K562 (cell line): ENCODE data around the gene SLC38A11. TPM values are rescaled to one million over a fixed set of nuclear protein-coding genes. Genes with fewer than 3 reads are reported as not detected.

ENCODE experiments used
- ATAC-seq: fragments of 200-7000 bp; cut with Tn5 transposase; 3 replicates; pipeline ENCODE4 v1.9.1; 2020; ENCODE audit warnings: moderate library complexity
- BruUV-seq: library from RNA; stranded (reverse); fragments of 400-500 nt; replicated peaks from 2 replicates; lab custom pipeline; 2021; lab: Mats Ljungman, UMichigan
- CTCF ChIA-PET: fragments of 300-600 bp; formaldehyde crosslinking; extraction: SDS; loops from one replicate; lab custom pipeline; 2021; ENCODE audit warnings: low intra/inter-chr PET ratio; lab: Yijun Ruan, JAX
- POLR2A ChIA-PET: fragments of 300-600, 350-650 bp; sonication (Branson Sonifier 250); formaldehyde crosslinking; extraction: SDS; loops from one replicate; lab custom pipeline; 2021; ENCODE audit warnings: antibody characterized with exemption, inconsistent platforms; lab: Yijun Ruan, JAX
- DNase-seq, 4 experiments: peaks; one replicate each; pipeline versions ENCODE4 v3.0.0 to v3.0.0-alpha.2; 2011 to 2018; ENCODE audit warnings: low spot score in 3 of 4, mixed read lengths in 3 of 4; ENCODE audit errors: extremely low read depth in 1 of 4
- FAIRE-seq: peaks from 2 replicates; lab custom pipeline; 2011; peaks lifted over from hg19 to GRCh38; lab: Jason Lieb, UNC
- H2AFZ ChIP-seq: 2 replicates; pipeline ENCODE4 v1.6.0; 2011; ENCODE audit warnings: low read depth, low read length, control low read depth, inconsistent platforms
- H3K27ac ChIP-seq: fragments of 200-600 bp; 3 replicates; pipeline ENCODE4 v1.8.0; 2011; ENCODE audit warnings: low read depth, mild to moderate bottlenecking, control low read depth, inconsistent platforms, low read length, moderate library complexity, mixed read lengths; ENCODE audit errors: extremely low read depth
- H3K27me3 ChIP-seq, 2 experiments: fragments of 300-600 bp in 1 of 2; 2 replicates in 1 of 2; 3 replicates in 1 of 2; pipeline versions ENCODE4 v1.6.0 to v1.8.0; 2011; ENCODE audit warnings: inconsistent platforms in 2 of 2, low read length in 2 of 2, mild to moderate bottlenecking in 1 of 2, mixed read lengths in 1 of 2, moderate library complexity in 1 of 2; ENCODE audit not compliant: control insufficient read depth in 2 of 2, insufficient read depth in 2 of 2
- H3K36me3 ChIP-seq: fragments of 300-600 bp; 3 replicates; pipeline ENCODE4 v1.8.0; 2011; ENCODE audit warnings: mild to moderate bottlenecking, low read length, inconsistent platforms; ENCODE audit not compliant: control insufficient read depth, insufficient read depth
- H3K4me1 ChIP-seq, 2 experiments: fragments of 200-600 bp in 1 of 2; replicated peaks in 1 of 2; 2 replicates in 1 of 2; 3 replicates in 1 of 2; pipeline versions ENCODE4 v1.5.1 to v1.8.0; 2011; ENCODE audit warnings: inconsistent platforms in 2 of 2, low read length in 2 of 2, mild to moderate bottlenecking in 1 of 2, mixed read lengths in 1 of 2, moderate library complexity in 1 of 2; ENCODE audit not compliant: control insufficient read depth in 2 of 2, insufficient read depth in 2 of 2
- H3K4me2 ChIP-seq: 2 replicates; pipeline ENCODE4 v1.6.1; 2011; ENCODE audit warnings: low read length, control low read depth, inconsistent platforms, mixed read lengths; ENCODE audit not compliant: insufficient read depth
- H3K4me3 ChIP-seq: fragments of 200-600 bp; sonication (generic), shearing (Covaris generic); 2 replicates; pipeline ENCODE4 v1.5.1; 2016; ENCODE audit warnings: control low read depth, inconsistent platforms
- H3K79me2 ChIP-seq: fragments of 200-600 bp; 3 replicates; pipeline ENCODE4 v1.8.0; 2011; ENCODE audit warnings: low read length, inconsistent platforms; ENCODE audit not compliant: control insufficient read depth, insufficient read depth
- H3K9ac ChIP-seq, 2 experiments: 2 replicates each; pipeline versions ENCODE4 v1.6.0 to v1.6.1; 2011; ENCODE audit warnings: low read depth in 2 of 2, low read length in 2 of 2, control low read depth in 1 of 2, inconsistent platforms in 1 of 2, mild to moderate bottlenecking in 1 of 2, mixed read lengths in 1 of 2; ENCODE audit not compliant: insufficient read depth in 1 of 2
- H3K9me1 ChIP-seq: one replicate; pipeline ENCODE4 v1.6.0; 2011; ENCODE audit warnings: inconsistent platforms, mild to moderate bottlenecking, low read length, moderate library complexity; ENCODE audit not compliant: control insufficient read depth, insufficient read depth
- H3K9me3 ChIP-seq: replicated peaks from 2 replicates; pipeline ENCODE4 v1.5.1; 2011; ENCODE audit warnings: low read depth, low read length, inconsistent platforms; ENCODE audit not compliant: control insufficient read depth, insufficient read depth
- H4K20me1 ChIP-seq: replicated peaks from 2 replicates; pipeline ENCODE4 v1.6.1; 2011; ENCODE audit warnings: low read length, inconsistent platforms, mixed read lengths; ENCODE audit not compliant: control insufficient read depth, insufficient read depth
- CEBPG ChIP-seq, 3 experiments: fragments of 200-800 bp in 1 of 3; sonication (Bioruptor generic) in 1 of 3; sonication (generic) in 1 of 3; formaldehyde crosslinking in 1 of 3; IDR thresholded peaks in 2 of 3; conservative IDR thresholded peaks in 1 of 3; 2 replicates each; pipeline versions ENCODE4 v1.6.1 to v1.8.0; 2016 to 2022; ENCODE audit warnings: missing compliant biosample characterization in 2 of 3, missing genetic modification characterization in 2 of 3, mild to moderate bottlenecking in 1 of 3, missing genetic modification reagents in 1 of 3
- DACH1 ChIP-seq: fragments of 450-650 bp; IDR thresholded peaks from 2 replicates; pipeline ENCODE4 v1.6.1; 2018; ENCODE audit not compliant: partially characterized antibody
- DMBX1 ChIP-seq: fragments of 250-450 bp; sonication (Bioruptor Pico); IDR thresholded peaks from 2 replicates; pipeline ENCODE4 v1.8.0; 2022; ENCODE audit warnings: inconsistent platforms, mild to moderate bottlenecking, moderate library complexity, borderline replicate concordance
- E2F5 ChIP-seq: sonication (generic); formaldehyde crosslinking; IDR thresholded peaks from 2 replicates; pipeline ENCODE4 v1.8.0; 2022; ENCODE audit warnings: mild to moderate bottlenecking, missing genetic modification reagents
- FOXJ2 ChIP-seq: fragments of 200-800 bp; sonication (Bioruptor generic); IDR thresholded peaks from 2 replicates; pipeline ENCODE4 v1.6.1; 2016; ENCODE audit warnings: missing genetic modification characterization, missing compliant biosample characterization
- GABPB2 ChIP-seq: fragments of 250-450 bp; sonication (Bioruptor Pico); conservative IDR thresholded peaks from 2 replicates; pipeline ENCODE4 v1.5.1; 2021; ENCODE audit warnings: mild to moderate bottlenecking
- HMG20B ChIP-seq: fragments of 250-450 bp; sonication (Bioruptor Pico); IDR thresholded peaks from 2 replicates; pipeline ENCODE4 v1.5.0; 2021; ENCODE audit warnings: mild to moderate bottlenecking
- NFE2L1 ChIP-seq: fragments of 450-650 bp; IDR thresholded peaks from 2 replicates; pipeline ENCODE4 v1.6.1; 2016; ENCODE audit warnings: missing genetic modification characterization, low read depth, mild to moderate bottlenecking, missing compliant biosample characterization, moderate library complexity, borderline replicate concordance
- RBM15 ChIP-seq: fragments of 200-400 bp; formaldehyde crosslinking; IDR thresholded peaks from 2 replicates; pipeline ENCODE4 v1.6.1; 2018; ENCODE audit warnings: mild to moderate bottlenecking, low read length, moderate library complexity; ENCODE audit not compliant: insufficient read depth
- ZBTB1 ChIP-seq: sonication (generic); formaldehyde crosslinking; IDR thresholded peaks from 2 replicates; pipeline ENCODE4 v1.8.1; 2023; ENCODE audit warnings: missing genetic modification reagents, low read depth, mild to moderate bottlenecking, borderline replicate concordance
- ZNF165 ChIP-seq: fragments of 250-450 bp; sonication (Bioruptor Pico); IDR thresholded peaks from 2 replicates; pipeline ENCODE4 v1.4.0; 2020; ENCODE audit warnings: borderline replicate concordance
- ZNF280B ChIP-seq: fragments of 250-450 bp; sonication (Bioruptor Pico); IDR thresholded peaks from 2 replicates; pipeline ENCODE4 v1.5.1; 2021; ENCODE audit warnings: mild to moderate bottlenecking
- ZNF395 ChIP-seq: fragments of 200-800 bp; sonication (Bioruptor generic); IDR thresholded peaks from 2 replicates; pipeline ENCODE4 v1.6.1; 2017; ENCODE audit warnings: missing genetic modification characterization, missing compliant biosample characterization
- ZNF699 ChIP-seq: fragments of 250-450 bp; sonication (Bioruptor Pico); IDR thresholded peaks from 2 replicates; pipeline ENCODE4 v1.8.0; 2021; ENCODE audit warnings: mild to moderate bottlenecking, moderate library complexity; ENCODE audit not compliant: insufficient replicate concordance
- WGBS: fragments of 100-300 bp; shearing (Covaris generic); methylation state at CpG from one replicate; pipeline ENCODE4 v1.1.6; 2016; ENCODE audit warnings: low coverage, mixed read lengths; ENCODE audit not compliant: insufficient coverage; ENCODE audit errors: missing lambda C conversion rate; 5-methylcytosine and 5-hydroxymethylcytosine counted together
- in situ Hi-C: fragments of 300-500 bp; cut with MboI; formaldehyde crosslinking; loops from 4 replicates; pipeline ENCODE4 v1.15.0; 2018; ENCODE audit warnings: inconsistent platforms, mixed read lengths
- intact Hi-C: fragments of 100-400 bp; cut with micrococcal nuclease; formaldehyde crosslinking; loops from 2 replicates; pipeline ENCODE4 v1.14.2; 2022
- polyA plus RNA-seq, 8 experiments: library from polyadenylated mRNA; depleted of rRNA in 4 of 8; stranded (reverse) in 5 of 8; unstranded in 3 of 8; fragments of >200 nt; fragmentation: Nextera tagmentation in 2 of 8; fragmentation: Illumina TruSeq in 1 of 8; extraction: Ambion mirVana in 2 of 8; extraction: Trizol in 1 of 8; gene quantifications; 2 replicates each; pipeline versions ENCODE4 v1.2.1 to v1.2.3, GENCODE V29; 2011 to 2014; ENCODE audit warnings: inconsistent platforms in 1 of 8, missing spikeins in 1 of 8
- total RNA-seq, 7 experiments: library from RNA; depleted of rRNA in 6 of 7; stranded (reverse); fragments of >200 nt in 6 of 7; fragmentation: Illumina TruSeq in 2 of 7; extraction: Trizol in 2 of 7; gene quantifications; 2 replicates each; pipeline versions ENCODE4 v1.2.1 to v1.2.3, GENCODE V29; 2011 to 2021; ENCODE audit warnings: low replicate concordance in 1 of 7

The SLC38A11 gene
- total and polyA plus RNA-seq, 9 of the 15 experiments (the other 6 are each of a cell fraction or from before 2014, with no cell fraction given): not detected

GRCh38 chr2:164937864-164938401, 17.4 kb downstream of the SLC38A11 start (continued):
- TF ChIP-seq ZNF165 (CRISPR knock-in tag): no peak

- no TSS peak for BruUV-seq
- no peak overlapping the region for H3K27ac ChIP-seq
- POLR2A ChIA-PET: interaction anchor here (0.6 kb wide), 1 partner anchor 1053 kb away, joined by 4 read pairs; no protein-coding TSS in a partner anchor
- no peaks in the 10 kb centered on the region for H3K4me1 ChIP-seq
- FAIRE-seq (no peak), ATAC-seq (no peak), DNase-seq (no peak)
- no peaks in the 10 kb centered on the region for H3K9me3 ChIP-seq
- no peaks in the 10 kb centered on the region for H4K20me1 ChIP-seq
- no peak overlapping the region for H3K4me3 ChIP-seq
- H3K9ac ChIP-seq: no peak overlapping the region
- no peaks in the 10 kb centered on the region for H3K79me2 ChIP-seq
- no peaks in the 10 kb centered on the region for H3K9me1 ChIP-seq
- no peaks in the 10 kb centered on the region for H3K36me3 ChIP-seq
- no peak overlapping the region for H3K4me2 ChIP-seq
- intact Hi-C loops (no loop called here), in situ Hi-C loops (no loop called here)
- CTCF ChIA-PET: no interaction called here
- no peaks in the 10 kb centered on the region for H3K27me3 ChIP-seq
- WGBS: 0% methylated on average over 5 of the region's 5 CpGs
- no peak overlapping the region for H2AFZ ChIP-seq
- TF ChIP-seq ZNF280B (CRISPR knock-in tag): no peak
- no peak for TF ChIP-seq CEBPG (CRISPR knock-in tag; IDR thresholded peaks at IDR 0.05)
- no peak for TF ChIP-seq CEBPG (tag; conservative IDR thresholded peaks at IDR 0.05 in 1 of 2, IDR thresholded peaks at IDR 0.05 in 1 of 2)
- TF ChIP-seq DMBX1 (CRISPR knock-in tag): no peak
- TF ChIP-seq ZBTB1 (CRISPR knock-in tag): no peak
- no peak for TF ChIP-seq HMG20B (CRISPR knock-in tag)
- TF ChIP-seq DACH1: no peak
- TF ChIP-seq E2F5 (CRISPR knock-in tag): no peak
- TF ChIP-seq ZNF699 (CRISPR knock-in tag): no peak
- TF ChIP-seq NFE2L1: no peak
- no peak for TF ChIP-seq GABPB2
- TF ChIP-seq ZNF395 (CRISPR knock-in tag): no peak
- no peak for TF ChIP-seq FOXJ2 (tag)
- TF ChIP-seq RBM15: no peak
Measured at GRCh38 chr2:164935118-164936101, 19.9 kb downstream of the SLC38A11 start.
